Neural cell (in vitro differentiated cells): Measurements from ENCODE around the gene PRKCZ. TPM values are rescaled to one million over a fixed set of nuclear protein-coding genes. Genes with fewer than 3 reads are reported as not detected.

Experiments
- H2AFZ ChIP-seq: fragments of 200-600, 300-800 bp; sonication (generic), shearing (Covaris generic); 2 replicates; pipeline ENCODE4 v1.6.0; 2014; ENCODE audit warnings: low read depth, mild to moderate bottlenecking, antibody characterized with exemption, low read length, moderate library complexity
- H3F3A ChIP-seq: fragments of 200-600 bp; shearing (Covaris generic); 2 replicates; pipeline ENCODE4 v1.6.1; 2016; ENCODE audit warnings: mild to moderate bottlenecking, moderate library complexity, mixed read lengths, antibody characterized with exemption, low read length; ENCODE audit not compliant: insufficient read depth, poor library complexity, severe bottlenecking
- H3K27ac ChIP-seq: fragments of 200-600, 300-800 bp; sonication (generic), shearing (Covaris generic); 2 replicates; pipeline ENCODE4 v1.5.1; 2014; ENCODE audit warnings: mild to moderate bottlenecking, low read length, moderate library complexity
- H3K27me3 ChIP-seq: fragments of 300-800, 200-600 bp; sonication (generic), shearing (Covaris generic); 2 replicates; pipeline ENCODE4 v1.6.0; 2014; ENCODE audit warnings: mild to moderate bottlenecking, low read depth, low read length, moderate library complexity; ENCODE audit not compliant: insufficient read depth
- H3K36me3 ChIP-seq: fragments of 300-800, 200-600 bp; sonication (generic), shearing (Covaris generic); 2 replicates; pipeline ENCODE4 v1.5.1; 2014; ENCODE audit warnings: mild to moderate bottlenecking, antibody characterized with exemption, low read length, moderate library complexity; ENCODE audit not compliant: insufficient read depth
- H3K4me2 ChIP-seq: fragments of 300-800, 200-600 bp; sonication (generic), shearing (Covaris generic); 2 replicates; pipeline ENCODE4 v1.6.0; 2014; ENCODE audit warnings: mild to moderate bottlenecking, low read length
- H3K4me3 ChIP-seq: fragments of 300-800, 200-600 bp; sonication (generic), shearing (Covaris generic); 2 replicates; pipeline ENCODE4 v1.5.1; 2014; ENCODE audit warnings: mild to moderate bottlenecking, low read length, moderate library complexity
- H3K79me2 ChIP-seq: fragments of 200-600 bp; shearing (Covaris generic); replicated peaks from 2 replicates; pipeline ENCODE4 v1.6.0; 2014; ENCODE audit warnings: mild to moderate bottlenecking, low read length, moderate library complexity; ENCODE audit not compliant: insufficient read depth
- H3K9ac ChIP-seq: fragments of 300-800, 200-600 bp; sonication (generic), shearing (Covaris generic); 2 replicates; pipeline ENCODE4 v1.6.1; 2016; ENCODE audit warnings: mild to moderate bottlenecking, low read length, mixed read lengths
- H3K9me2 ChIP-seq: fragments of 200-600 bp; shearing (Covaris generic); 2 replicates; pipeline ENCODE4 v1.6.1; 2016; ENCODE audit warnings: mild to moderate bottlenecking, low read length, mixed read lengths; ENCODE audit not compliant: insufficient read depth
- H3K9me3 ChIP-seq: fragments of 200-600, 300-800 bp; sonication (generic), shearing (Covaris generic); 2 replicates; pipeline ENCODE4 v1.6.1; 2016; ENCODE audit warnings: mild to moderate bottlenecking, mixed run types, low read length, moderate library complexity, mixed read lengths
- H4K20me1 ChIP-seq: fragments of 200-600 bp; shearing (Covaris generic); 2 replicates; pipeline ENCODE4 v1.6.1; 2016; ENCODE audit warnings: mild to moderate bottlenecking, mixed run types; ENCODE audit not compliant: insufficient read depth
- EP300 ChIP-seq: fragments of 450-650 bp; conservative IDR thresholded peaks from 2 replicates; pipeline ENCODE4 v1.6.1; 2014; ENCODE audit warnings: antibody characterized with exemption, mild to moderate bottlenecking, moderate library complexity; ENCODE audit not compliant: poor library complexity, severe bottlenecking
- EZH2 ChIP-seq: fragments of 200-600, 300-800 bp; shearing (Covaris generic), sonication (generic); IDR thresholded peaks from 2 replicates; pipeline ENCODE4 v1.6.1; 2014; ENCODE audit warnings: antibody characterized with exemption, low read length, borderline replicate concordance, mild to moderate bottlenecking; ENCODE audit not compliant: insufficient read depth, poor library complexity, severe bottlenecking
- POLR2AphosphoS5 ChIP-seq: IDR thresholded peaks from 2 replicates; pipeline ENCODE4 v1.6.1; 2012
- RAD21 ChIP-seq: fragments of 450-650 bp; conservative IDR thresholded peaks from 2 replicates; pipeline ENCODE4 v1.6.1; 2014; ENCODE audit warnings: antibody characterized with exemption, mild to moderate bottlenecking, moderate library complexity
- SMC3 ChIP-seq: fragments of 450-650 bp; conservative IDR thresholded peaks from 2 replicates; pipeline ENCODE4 v1.6.1; 2014; ENCODE audit warnings: antibody characterized with exemption, mild to moderate bottlenecking, moderate library complexity; ENCODE audit not compliant: poor library complexity
- TAF1 ChIP-seq: IDR thresholded peaks from 2 replicates; pipeline ENCODE4 v1.6.1; 2012; ENCODE audit warnings: low read depth
- polyA plus RNA-seq: library from polyadenylated mRNA; depleted of rRNA; stranded (reverse); fragments of >200 nt; gene quantifications from 2 replicates; pipeline ENCODE4 v1.2.3, GENCODE V29; 2014
- TF ChIP-seq, protein P1 (sequence below): IDR thresholded peaks from 2 replicates; pipeline ENCODE4 v1.6.1; 2012; ENCODE audit warnings: borderline replicate concordance

PRKCZ gene
- polyA plus RNA-seq, 1 donor from 2014 or later = 54.9 TPM

DNA sequence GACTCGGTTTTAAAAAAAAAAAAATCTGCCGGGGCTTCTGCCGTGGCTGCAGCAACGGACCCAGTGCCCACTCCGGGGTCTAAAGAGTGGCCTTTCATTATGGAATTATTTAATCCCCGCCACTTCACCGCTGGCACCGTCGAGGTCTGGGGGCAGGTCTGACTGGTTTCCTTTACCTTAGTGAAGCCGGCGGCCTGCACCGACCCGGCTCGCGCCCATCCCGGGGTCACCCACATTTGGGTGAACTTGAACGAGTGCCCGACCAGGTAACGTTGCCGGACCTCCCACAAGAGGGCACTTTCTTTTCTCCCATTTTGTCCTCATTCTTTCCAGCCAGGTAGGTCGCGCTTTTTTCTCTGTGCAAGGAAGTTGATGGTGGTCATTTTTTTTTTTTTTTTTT is 4.3 kb downstream of the PRKCZ start:
- no peak overlapping the region for H3K9ac ChIP-seq
- no peaks in the 10 kb centered on the region for H3K9me3 ChIP-seq
- H3K27ac ChIP-seq = no peak overlapping the region
- H3K79me2 ChIP-seq = no peaks in the 10 kb centered on the region
- H3K36me3 ChIP-seq = no peaks in the 10 kb centered on the region
- H4K20me1 ChIP-seq = no peaks in the 10 kb centered on the region
- H3F3A ChIP-seq = no peaks in the 10 kb centered on the region
- peaks cover 25% of the 10 kb centered on the region for H3K27me3 ChIP-seq
- H3K4me3 ChIP-seq = no peak overlapping the region
- TF ChIP-seq POLR2AphosphoS5 (no peak), EP300 (no peak), EZH2 (no peak), TAF1 (no peak), SMC3 (no peak)
- TF ChIP-seq, protein P1, sequence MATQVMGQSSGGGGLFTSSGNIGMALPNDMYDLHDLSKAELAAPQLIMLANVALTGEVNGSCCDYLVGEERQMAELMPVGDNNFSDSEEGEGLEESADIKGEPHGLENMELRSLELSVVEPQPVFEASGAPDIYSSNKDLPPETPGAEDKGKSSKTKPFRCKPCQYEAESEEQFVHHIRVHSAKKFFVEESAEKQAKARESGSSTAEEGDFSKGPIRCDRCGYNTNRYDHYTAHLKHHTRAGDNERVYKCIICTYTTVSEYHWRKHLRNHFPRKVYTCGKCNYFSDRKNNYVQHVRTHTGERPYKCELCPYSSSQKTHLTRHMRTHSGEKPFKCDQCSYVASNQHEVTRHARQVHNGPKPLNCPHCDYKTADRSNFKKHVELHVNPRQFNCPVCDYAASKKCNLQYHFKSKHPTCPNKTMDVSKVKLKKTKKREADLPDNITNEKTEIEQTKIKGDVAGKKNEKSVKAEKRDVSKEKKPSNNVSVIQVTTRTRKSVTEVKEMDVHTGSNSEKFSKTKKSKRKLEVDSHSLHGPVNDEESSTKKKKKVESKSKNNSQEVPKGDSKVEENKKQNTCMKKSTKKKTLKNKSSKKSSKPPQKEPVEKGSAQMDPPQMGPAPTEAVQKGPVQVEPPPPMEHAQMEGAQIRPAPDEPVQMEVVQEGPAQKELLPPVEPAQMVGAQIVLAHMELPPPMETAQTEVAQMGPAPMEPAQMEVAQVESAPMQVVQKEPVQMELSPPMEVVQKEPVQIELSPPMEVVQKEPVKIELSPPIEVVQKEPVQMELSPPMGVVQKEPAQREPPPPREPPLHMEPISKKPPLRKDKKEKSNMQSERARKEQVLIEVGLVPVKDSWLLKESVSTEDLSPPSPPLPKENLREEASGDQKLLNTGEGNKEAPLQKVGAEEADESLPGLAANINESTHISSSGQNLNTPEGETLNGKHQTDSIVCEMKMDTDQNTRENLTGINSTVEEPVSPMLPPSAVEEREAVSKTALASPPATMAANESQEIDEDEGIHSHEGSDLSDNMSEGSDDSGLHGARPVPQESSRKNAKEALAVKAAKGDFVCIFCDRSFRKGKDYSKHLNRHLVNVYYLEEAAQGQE = no peak
- H2AFZ ChIP-seq = no peak overlapping the region
- H3K4me2 ChIP-seq = no peak overlapping the region
- H3K9me2 ChIP-seq = no peaks in the 10 kb centered on the region

DNA sequence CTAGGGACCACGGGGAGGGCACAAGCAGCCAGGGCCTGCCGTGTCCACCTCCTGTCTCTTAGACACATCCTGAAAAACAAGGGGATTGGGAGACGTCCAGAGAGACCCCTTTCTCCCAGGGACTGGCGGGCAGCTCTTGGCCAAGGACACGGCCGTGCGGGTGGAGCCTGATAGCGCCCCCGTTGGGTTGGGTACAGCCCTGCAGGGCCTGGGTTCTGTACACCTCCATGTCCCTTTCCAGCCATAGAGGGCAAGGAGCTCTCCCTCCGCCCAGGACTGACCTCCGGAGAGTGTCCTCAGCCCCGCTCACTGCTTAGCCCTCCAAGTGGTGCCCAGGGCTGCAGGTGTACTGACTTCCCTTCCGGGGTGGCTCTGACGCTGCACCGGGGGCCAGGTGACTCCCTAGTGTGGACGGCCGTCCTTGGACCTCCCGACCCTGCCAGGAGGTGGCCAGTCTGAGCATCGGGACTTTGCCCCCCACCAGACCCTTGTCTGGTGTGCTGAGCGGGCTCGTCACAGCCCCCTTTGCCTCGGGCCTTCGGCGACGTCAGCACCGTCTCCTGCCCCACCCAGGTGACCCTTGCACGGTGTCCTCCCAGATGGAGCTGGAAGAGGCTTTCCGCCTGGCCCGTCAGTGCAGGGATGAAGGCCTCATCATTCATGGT is 5.8 kb downstream of the PRKCZ start:
- Histone ChIP-seq H3K9me3 (no peaks in the 10 kb centered on the region), H4K20me1 (no peaks in the 10 kb centered on the region), H3K4me3 (no peak overlapping the region), H2AFZ (no peak overlapping the region), H3K27me3 (peaks cover 14% of the 10 kb centered on the region), H3K27ac (no peak overlapping the region), H3K36me3 (no peaks in the 10 kb centered on the region), H3F3A (no peaks in the 10 kb centered on the region), H3K79me2 (no peaks in the 10 kb centered on the region), H3K4me2 (no peak overlapping the region), H3K9ac (no peak overlapping the region), H3K9me2 (no peaks in the 10 kb centered on the region)
- TF ChIP-seq POLR2AphosphoS5 = no peak
- no peak for TF ChIP-seq RAD21
- no peak for TF ChIP-seq SMC3
- TF ChIP-seq, protein P1 = no peak
- TF ChIP-seq TAF1 = no peak
- no peak for TF ChIP-seq EP300
